SK-N-SH (cell line): ENCODE results near the gene TRO. TPM values are rescaled to one million over a fixed set of nuclear protein-coding genes. Genes with fewer than 3 reads are reported as not detected.

Source experiments
- CTCF ChIA-PET: fragments of 300-600, 350-600 bp; formaldehyde crosslinking; extraction: SDS; loops from one replicate; lab custom pipeline; 2021; lab: Yijun Ruan, JAX
- POLR2A ChIA-PET: fragments of 350-600 bp; sonication (Branson Sonifier 250); formaldehyde crosslinking; extraction: SDS; loops from one replicate; lab custom pipeline; 2020; ENCODE audit warnings: antibody characterized with exemption, inconsistent platforms; lab: Yijun Ruan, JAX
- DNase-seq: peaks from one replicate; pipeline ENCODE4 v3.0.0; 2012
- H2AFZ ChIP-seq: fragments of 200-600 bp; sonication (generic); 2 replicates; pipeline ENCODE4 v1.8.1; 2016; ENCODE audit warnings: antibody characterized with exemption, mild to moderate bottlenecking, low read depth
- H3F3A ChIP-seq: fragments of 200-600 bp; sonication (generic); replicated peaks from 2 replicates; pipeline ENCODE3; 2016; ENCODE audit warnings: antibody characterized with exemption, mild to moderate bottlenecking; ENCODE audit not compliant: insufficient read depth
- H3K27ac ChIP-seq, 2 experiments: fragments of 200-500 bp in 1 of 2; fragments of 200-600 bp in 1 of 2; sonication (Bioruptor generic) in 1 of 2; sonication (generic), shearing (Covaris generic) in 1 of 2; 2 replicates each; pipeline versions ENCODE4 v1.5.1 to v1.6.1; 2014 to 2016; ENCODE audit warnings: low read depth in 2 of 2, inconsistent platforms in 1 of 2, low read length in 1 of 2, mild to moderate bottlenecking in 1 of 2, mixed read lengths in 1 of 2
- H3K27me3 ChIP-seq: fragments of 200-600 bp; sonication (generic), shearing (Covaris generic); 2 replicates; pipeline ENCODE4 v1.6.1; 2016; ENCODE audit warnings: mixed run types; ENCODE audit not compliant: insufficient read depth
- H3K36me3 ChIP-seq, 2 experiments: fragments of 200-500 bp in 1 of 2; fragments of 200-600 bp in 1 of 2; sonication (Bioruptor generic) in 1 of 2; sonication (generic) in 1 of 2; replicated peaks in 1 of 2; 2 replicates each; pipeline versions ENCODE3 to v1.5.1; 2014 to 2016; ENCODE audit warnings: low read length in 1 of 2, mild to moderate bottlenecking in 1 of 2; ENCODE audit not compliant: insufficient read depth in 2 of 2, control insufficient read depth in 1 of 2
- H3K4me1 ChIP-seq, 2 experiments: fragments of 200-500 bp in 1 of 2; fragments of 200-600 bp in 1 of 2; sonication (Bioruptor generic) in 1 of 2; sonication (generic), shearing (Covaris generic) in 1 of 2; 2 replicates each; pipeline versions ENCODE4 v1.5.1 to v1.6.1; 2014 to 2016; ENCODE audit warnings: low read depth in 1 of 2, low read length in 1 of 2, mixed run types in 1 of 2; ENCODE audit not compliant: insufficient read depth in 2 of 2, control insufficient read depth in 1 of 2
- H3K4me2 ChIP-seq: fragments of 200-600 bp; sonication (generic), shearing (Covaris generic); 2 replicates; pipeline ENCODE4 v1.6.1; 2017; ENCODE audit warnings: mixed run types
- H3K4me3 ChIP-seq, 2 experiments: fragments of 200-500 bp in 1 of 2; fragments of 200-600 bp in 1 of 2; sonication (Bioruptor generic) in 1 of 2; sonication (generic), shearing (Covaris generic) in 1 of 2; 2 replicates each; pipeline versions ENCODE4 v1.5.1 to v1.8.1; 2014 to 2016; ENCODE audit warnings: low read depth in 2 of 2, inconsistent platforms in 1 of 2, low read length in 1 of 2, mild to moderate bottlenecking in 1 of 2, mixed read lengths in 1 of 2, moderate library complexity in 1 of 2
- H3K79me2 ChIP-seq: fragments of 200-600 bp; sonication (generic); 2 replicates; pipeline ENCODE4 v1.8.1; 2017; ENCODE audit warnings: mild to moderate bottlenecking; ENCODE audit not compliant: insufficient read depth
- H3K9ac ChIP-seq: fragments of 200-600 bp; sonication (generic); 2 replicates; pipeline ENCODE4 v1.6.1; 2017; ENCODE audit warnings: mixed run types
- H3K9me2 ChIP-seq: fragments of 200-600 bp; sonication (generic); 2 replicates; pipeline ENCODE4 v1.6.1; 2017; ENCODE audit warnings: mixed run types
- H3K9me3 ChIP-seq: fragments of 200-600 bp; sonication (generic); 2 replicates; pipeline ENCODE4 v1.6.1; 2017; ENCODE audit warnings: mixed run types, mild to moderate bottlenecking, moderate library complexity
- H4K20me1 ChIP-seq: fragments of 200-600 bp; sonication (generic); 2 replicates; pipeline ENCODE4 v1.6.1; 2017; ENCODE audit warnings: mild to moderate bottlenecking, mixed run types; ENCODE audit not compliant: insufficient read depth
- CHD2 ChIP-seq: fragments of 150-350 bp; IDR thresholded peaks from 2 replicates; pipeline ENCODE4 v1.6.1; 2018; ENCODE audit warnings: low read length; ENCODE audit not compliant: partially characterized antibody
- ELF1 ChIP-seq: IDR thresholded peaks from 2 replicates; pipeline ENCODE4 v1.4.0; 2012
- EP300 ChIP-seq, 2 experiments: IDR thresholded peaks; 2 replicates each; pipeline versions ENCODE4 v1.4.0 to v1.6.1; 2012; ENCODE audit warnings: borderline replicate concordance in 1 of 2, low read depth in 1 of 2, low read length in 1 of 2
- EZH2phosphoT487 ChIP-seq: fragments of 200-600 bp; sonication (generic); IDR thresholded peaks from 2 replicates; pipeline ENCODE4 v1.6.1; 2017; ENCODE audit warnings: low read depth, mixed run types, mild to moderate bottlenecking, antibody characterized with exemption, moderate library complexity, borderline replicate concordance
- FOSL2 ChIP-seq: IDR thresholded peaks from 2 replicates; pipeline ENCODE4 v1.4.0; 2012; ENCODE audit warnings: low read depth, mild to moderate bottlenecking, moderate library complexity, borderline replicate concordance
- FOXJ3 ChIP-seq: sonication (generic); formaldehyde crosslinking; IDR thresholded peaks from 2 replicates; pipeline ENCODE4 v1.5.1; 2020; ENCODE audit warnings: mild to moderate bottlenecking, missing genetic modification reagents
- FOXM1 ChIP-seq: IDR thresholded peaks from 2 replicates; pipeline ENCODE4 v1.4.0; 2012; ENCODE audit warnings: low read depth, mild to moderate bottlenecking
- GABPA ChIP-seq: IDR thresholded peaks from 2 replicates; pipeline ENCODE4 v1.4.0; 2012; ENCODE audit warnings: low read depth, mild to moderate bottlenecking
- MAX ChIP-seq: IDR thresholded peaks from 2 replicates; pipeline ENCODE4 v1.4.0; 2012; ENCODE audit warnings: low read depth
- MEF2A ChIP-seq: IDR thresholded peaks from 2 replicates; pipeline ENCODE4 v1.4.0; 2012; ENCODE audit warnings: low read depth, borderline replicate concordance
- MXI1 ChIP-seq: IDR thresholded peaks from 2 replicates; pipeline ENCODE4 v1.6.1; 2012; ENCODE audit warnings: mild to moderate bottlenecking, low read depth, low read length, improper control_type of control experiment
- NRF1 ChIP-seq: IDR thresholded peaks from 2 replicates; pipeline ENCODE4 v1.6.1; 2012; ENCODE audit warnings: low read depth, mild to moderate bottlenecking, low read length
- RAD21 ChIP-seq: IDR thresholded peaks from 2 replicates; pipeline ENCODE4 v1.6.1; 2012; ENCODE audit warnings: mild to moderate bottlenecking, low read length
- RXRA ChIP-seq: IDR thresholded peaks from 2 replicates; pipeline ENCODE4 v1.4.0; 2012; ENCODE audit warnings: low read depth, mild to moderate bottlenecking, borderline replicate concordance
- USF1 ChIP-seq: IDR thresholded peaks from 2 replicates; pipeline ENCODE4 v1.4.0; 2012; ENCODE audit warnings: low read depth, borderline replicate concordance
- WGBS: methylation state at CpG from one replicate; pipeline ENCODE4 v1.1.6; 2017; ENCODE audit warnings: low lambda C conversion rate; 5-methylcytosine and 5-hydroxymethylcytosine counted together
- polyA plus RNA-seq, 3 experiments: library from polyadenylated mRNA; depleted of rRNA; stranded (reverse); fragments of >200 nt; gene quantifications; 2 replicates each; pipeline ENCODE4 v1.2.3, GENCODE V29; 2012
- TF ChIP-seq, protein P1 (sequence below): fragments of 150-350 bp; IDR thresholded peaks from 2 replicates; pipeline ENCODE4 v1.6.1; 2016; ENCODE audit warnings: mild to moderate bottlenecking, low read depth, low read length

Gene TRO
- polyA plus RNA-seq, 1 of the 3 experiments (the other 2 are of a cell fraction): 59.1 TPM

DNA sequence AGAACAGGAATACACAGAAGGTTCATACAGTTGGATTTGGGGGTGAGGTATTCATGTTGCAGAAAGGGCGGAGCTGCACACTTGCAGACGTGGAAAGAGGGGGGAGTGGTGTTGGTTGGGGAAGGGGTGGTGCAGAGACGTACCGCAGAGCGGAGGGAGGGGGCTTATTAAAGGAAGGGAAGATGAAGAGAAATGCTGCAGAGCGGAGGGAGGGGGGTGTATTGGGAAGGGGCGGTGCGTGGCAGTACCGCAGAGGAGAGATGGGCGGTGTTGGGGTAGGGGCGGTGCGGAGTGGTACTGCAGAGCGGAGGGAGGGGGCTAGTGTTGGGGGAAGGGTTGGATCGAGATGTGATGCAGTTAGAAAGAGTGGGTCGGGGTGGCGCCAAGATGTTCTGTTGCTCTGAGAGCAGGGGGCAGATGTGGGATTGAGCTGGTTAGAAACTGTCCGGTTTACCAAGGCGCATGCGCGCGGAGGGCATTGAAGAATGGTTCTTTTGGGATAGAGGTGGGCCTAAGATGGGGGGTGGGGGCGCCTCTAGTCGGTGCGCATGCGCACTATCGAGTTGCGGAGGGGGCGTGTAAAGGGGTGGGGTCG is 900 bp downstream of the TRO start (continued):
- TF ChIP-seq FOXJ3: no peak

DNA sequence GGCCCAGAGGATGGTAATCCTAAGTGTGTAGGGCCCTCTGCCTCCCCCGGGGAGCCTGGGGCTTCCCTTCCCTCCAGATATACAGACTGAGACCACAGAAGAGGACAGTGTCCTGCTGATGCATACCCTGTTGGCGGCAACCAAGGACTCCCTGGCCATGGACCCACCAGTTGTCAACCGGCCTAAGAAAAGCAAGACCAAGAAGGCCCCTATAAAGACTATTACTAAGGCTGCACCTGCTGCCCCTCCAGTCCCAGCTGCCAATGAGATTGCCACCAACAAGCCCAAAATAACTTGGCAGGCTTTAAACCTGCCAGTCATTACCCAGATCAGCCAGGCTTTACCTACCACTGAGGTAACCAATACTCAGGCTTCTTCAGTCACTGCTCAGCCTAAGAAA is 1.9 kb downstream of the TRO start:
- Histone ChIP-seq H3K36me3 (peaks cover 0 to 22% of the 10 kb centered on the region in 2 experiments), H3F3A (no peaks in the 10 kb centered on the region), H3K9me2 (no peaks in the 10 kb centered on the region), H3K9me3 (no peaks in the 10 kb centered on the region), H3K4me2 (no peak overlapping the region), H3K4me1 (peaks cover 0 to 6% of the 10 kb centered on the region in 2 experiments; a peak in 1 of 4 replicates), H3K9ac (no peak overlapping the region), H3K4me3 (no peak overlapping the region), H3K27ac (no peak overlapping the region), H3K79me2 (no peaks in the 10 kb centered on the region), H3K27me3 (no peaks in the 10 kb centered on the region), H2AFZ (no peak overlapping the region), H4K20me1 (no peaks in the 10 kb centered on the region)
- WGBS: 17% methylated on average over 1 of the region's 3 CpGs
- TF ChIP-seq FOSL2 (no peak), MAX (no peak), FOXM1 (no peak), ELF1 (no peak), RAD21 (no peak), NRF1 (no peak), FOXJ3 (no peak), RXRA (no peak), EZH2phosphoT487 (no peak), GABPA (no peak), MXI1 (no peak), MEF2A (no peak), CHD2 (no peak), USF1 (no peak), EP300 (IDR thresholded peaks at IDR 0.05; ENCODE audit: borderline replicate concordance in 1 of 2, low read depth in 1 of 2, low read length in 1 of 2) (no peak)
- TF ChIP-seq, protein P1, sequence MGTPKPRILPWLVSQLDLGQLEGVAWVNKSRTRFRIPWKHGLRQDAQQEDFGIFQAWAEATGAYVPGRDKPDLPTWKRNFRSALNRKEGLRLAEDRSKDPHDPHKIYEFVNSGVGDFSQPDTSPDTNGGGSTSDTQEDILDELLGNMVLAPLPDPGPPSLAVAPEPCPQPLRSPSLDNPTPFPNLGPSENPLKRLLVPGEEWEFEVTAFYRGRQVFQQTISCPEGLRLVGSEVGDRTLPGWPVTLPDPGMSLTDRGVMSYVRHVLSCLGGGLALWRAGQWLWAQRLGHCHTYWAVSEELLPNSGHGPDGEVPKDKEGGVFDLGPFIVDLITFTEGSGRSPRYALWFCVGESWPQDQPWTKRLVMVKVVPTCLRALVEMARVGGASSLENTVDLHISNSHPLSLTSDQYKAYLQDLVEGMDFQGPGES: no peak
- no peak for DNase-seq
- ChIA-PET CTCF (interaction anchor here (0.8 kb wide), 1 partner anchor 283 kb away, joined by 3 read pairs; no protein-coding TSS in a partner anchor), POLR2A (interaction anchor here (1.0 to 2.4 kb wide), 4 partner anchors 78 to 283 kb away, joined by 3 to 12 read pairs (median 6); partner anchors contain the start of gene APEX2)
